ENCODE results near the gene RUVBL1.

The RUVBL1 gene

DNA sequence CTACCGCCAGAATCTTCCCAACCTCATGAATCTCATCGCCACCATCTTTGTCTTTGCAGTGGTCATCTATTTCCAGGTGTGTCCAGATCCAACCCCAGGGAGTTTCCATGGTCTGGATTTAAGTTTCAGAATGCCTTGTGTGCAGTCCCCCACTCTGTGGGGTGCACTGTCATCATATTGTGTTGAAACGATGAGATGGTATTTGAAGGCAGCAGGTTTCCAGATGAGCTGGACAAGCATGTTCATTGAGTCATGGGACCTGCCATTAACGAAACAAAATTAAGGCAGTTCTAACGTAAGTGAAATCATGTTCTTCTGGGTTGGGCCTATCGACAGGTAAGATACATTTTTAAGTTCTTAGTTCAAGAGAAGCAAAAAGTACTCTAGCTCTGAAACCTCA, 58.6 kb downstream of the RUVBL1 start:
- no peak for DNase-seq

DNA sequence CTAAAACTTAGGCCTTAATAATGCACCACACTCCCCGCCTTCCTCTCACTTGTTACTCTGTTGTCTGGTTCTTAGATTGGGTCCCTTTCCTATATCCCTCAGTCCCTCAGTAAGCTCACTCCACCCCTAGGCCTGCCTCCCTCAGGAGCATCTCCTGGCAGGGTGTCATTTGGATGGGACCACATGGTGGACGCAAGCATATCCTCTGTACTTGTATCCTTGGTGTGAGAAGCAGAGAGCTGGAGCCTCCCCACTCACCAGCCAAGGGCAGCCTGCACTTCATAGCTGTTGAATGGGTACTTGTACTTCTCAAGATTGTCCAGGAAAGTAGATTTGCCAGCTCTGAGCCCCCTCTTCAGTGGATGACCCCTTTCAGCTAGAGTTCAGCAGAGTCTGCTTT, 59.7 kb downstream of the RUVBL1 start:
- DNase-seq = no peak

- DNase-seq = no peak
Measured at GRCh38 chr3:128062033-128062745, 61.4 kb downstream of the RUVBL1 start.

DNA sequence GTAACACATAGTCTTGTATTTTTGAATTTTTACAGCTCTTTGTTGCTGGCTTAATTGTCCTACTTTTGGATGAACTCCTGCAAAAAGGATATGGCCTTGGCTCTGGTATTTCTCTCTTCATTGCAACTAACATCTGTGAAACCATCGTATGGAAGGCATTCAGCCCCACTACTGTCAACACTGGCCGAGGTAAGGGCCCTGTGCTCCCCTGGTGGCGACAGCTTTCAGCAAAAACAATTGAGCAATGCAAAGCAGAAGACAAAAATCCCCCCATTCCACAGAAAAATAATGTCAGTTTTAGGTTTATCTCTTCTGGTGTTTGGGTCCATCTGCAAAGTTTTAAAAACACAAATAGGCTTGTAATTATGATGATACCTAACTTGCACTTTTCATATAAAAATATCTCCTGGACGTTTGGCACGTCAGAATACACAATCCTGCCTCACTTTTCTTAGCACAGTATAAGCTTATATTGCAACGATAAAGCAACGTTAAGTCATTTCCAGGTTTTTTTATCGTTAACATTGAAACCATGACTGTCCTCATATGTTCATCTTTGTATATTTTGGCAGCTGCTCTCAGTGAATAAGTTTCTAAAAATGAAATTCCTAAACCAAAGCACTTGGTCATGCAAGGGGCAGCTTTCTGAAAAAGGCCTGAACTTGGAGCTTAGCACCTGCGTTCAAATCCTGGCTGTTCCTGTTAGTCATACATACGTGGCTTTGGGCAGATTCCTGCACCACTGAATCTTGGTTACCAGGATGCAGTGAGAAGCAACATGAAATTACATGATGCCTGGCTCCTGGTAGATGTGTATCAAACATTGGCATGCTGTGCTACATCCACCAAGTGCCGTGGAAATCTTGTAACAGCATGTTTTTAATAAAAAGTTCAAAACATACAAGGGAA, 62.9 kb downstream of the RUVBL1 start:
- DNase-seq = no peak

- DNase-seq = no peak
Measured at GRCh38 chr3:128056258-128056657, 67.4 kb downstream of the RUVBL1 start.

- no peak for DNase-seq
Measured at GRCh38 chr3:128054367-128054766, 69.2 kb downstream of the RUVBL1 start.

DNA sequence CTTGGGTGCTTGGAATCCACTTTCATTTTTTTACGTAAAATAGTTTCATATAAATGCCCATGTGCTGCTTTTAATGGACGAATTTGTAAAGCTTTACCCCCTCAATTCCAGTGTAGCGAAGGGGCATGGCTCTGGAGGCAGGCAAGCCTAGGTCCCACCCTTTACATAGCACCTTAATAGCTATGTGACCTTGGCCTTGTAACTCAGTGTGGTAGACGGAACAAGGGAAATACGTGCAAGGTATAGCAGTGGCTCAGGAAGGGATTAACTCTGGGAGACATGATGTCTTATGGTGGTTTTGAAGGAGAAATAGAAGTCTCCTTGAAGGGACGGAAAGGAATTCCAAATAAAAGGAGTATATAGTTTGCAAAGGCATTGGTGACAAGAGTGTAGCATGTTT, 70.0 kb downstream of the RUVBL1 start:
- no peak for DNase-seq

DNA sequence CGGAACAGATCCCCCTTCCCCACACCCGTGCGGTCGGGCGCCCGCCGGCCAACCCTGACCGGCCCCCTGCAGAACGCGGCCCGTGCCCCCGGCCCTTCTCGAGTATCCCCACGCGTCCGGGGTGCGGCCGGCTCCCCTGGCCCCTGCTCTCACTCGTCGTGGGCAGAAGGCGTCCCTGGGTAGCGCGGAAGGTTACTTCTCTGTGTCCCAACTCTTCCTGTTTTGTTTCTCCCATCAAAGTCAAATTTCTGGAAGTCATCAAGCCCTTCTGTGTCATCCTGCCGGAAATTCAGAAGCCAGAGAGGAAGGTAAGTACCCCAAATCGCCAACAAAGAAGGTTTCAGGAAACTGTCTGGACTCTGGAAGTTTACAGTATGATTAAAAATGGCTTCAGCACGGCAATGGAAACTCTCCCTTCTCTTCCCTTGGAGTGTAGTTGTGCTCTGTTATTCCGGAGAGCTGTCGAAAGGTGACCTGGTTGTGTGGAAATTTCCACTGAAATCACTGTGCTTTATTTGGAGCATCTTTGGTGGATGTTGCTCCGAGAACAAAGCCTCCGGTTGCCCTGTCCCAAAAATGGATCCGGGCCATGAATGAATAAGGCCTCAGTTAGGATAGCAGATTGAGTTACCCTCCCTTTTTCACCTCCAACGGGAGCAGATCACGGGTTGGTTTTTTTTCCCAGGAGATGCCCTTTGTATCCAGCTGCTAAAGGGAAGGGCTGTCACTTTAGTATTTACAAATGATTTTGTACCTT, 70.8 kb downstream of the RUVBL1 start:
- no peak for DNase-seq

GRCh38 chr3:128051837-128052594, 71.6 kb downstream of the RUVBL1 start, which contains the start of gene SEC61A1:
Gene SEC61A1, plus strand, starts transcription at chr3:128052437. Its CDS starts 116 bp downstream, at chr3:128052553.
- DNase-seq = peak; percentile 82 to 96 (median 92)

GRCh38 chr3:128051459-128051836, 72.2 kb downstream of the RUVBL1 start:
- DNase-seq = no peak

- DNase-seq = no peak
Measured at GRCh38 chr3:128050597-128050996, 73.0 kb downstream of the RUVBL1 start.

GRCh38 chr3:128041344-128041743, 82.3 kb downstream of the RUVBL1 start:
- DNase-seq = no peak

DNA sequence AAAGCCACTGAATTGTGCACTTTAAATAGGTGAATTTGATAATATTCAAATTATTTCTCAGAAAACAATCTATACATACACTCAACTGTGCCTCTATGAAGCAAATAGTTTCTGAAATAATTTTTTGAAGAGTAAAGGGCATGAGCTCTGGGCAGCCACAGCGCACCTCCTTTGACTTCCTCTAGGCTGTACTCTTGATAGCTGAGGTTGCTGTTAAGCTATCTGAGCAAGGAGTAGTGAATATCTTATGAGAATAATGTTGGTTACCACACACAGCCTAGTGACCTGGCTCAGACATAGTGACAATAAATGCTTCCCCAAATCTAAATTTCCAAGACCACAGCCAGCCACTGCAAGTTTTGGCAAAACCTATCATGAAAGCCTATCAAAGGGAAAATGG, 83.0 kb downstream of the RUVBL1 start:
- no peak for DNase-seq

GRCh38 chr3:128040041-128040440, 83.6 kb downstream of the RUVBL1 start:
- no peak for DNase-seq

GRCh38 chr3:128036119-128036518, 87.5 kb downstream of the RUVBL1 start:
- DNase-seq = no peak

GRCh38 chr3:128033102-128033501, 90.5 kb downstream of the RUVBL1 start:
- no peak for DNase-seq
